ENCODE measurements around the gene CHRNA4. TPM values are rescaled to one million over a fixed set of nuclear protein-coding genes. Genes with fewer than 3 reads are reported as not detected.

The CHRNA4 gene
- total and polyA plus RNA-seq, 9 of the 15 experiments (the other 6 are each of a cell fraction or from before 2014, with no cell fraction given): not detected

- TF ChIP-seq REST (IDR thresholded peaks at IDR 0.05; ENCODE audit: borderline replicate concordance) (no peak), REST (CRISPR knock-in tag; IDR thresholded peaks at IDR 0.05; ENCODE audit: low read depth) (no peak), RBM25 (IDR thresholded peaks at IDR 0.05; ENCODE audit: low read depth, low read length, severe bottlenecking) (no peak)
These were observed 64.4 kb downstream of the CHRNA4 start (continued) for GRCh38 chr20:63296531-63297299.

All from K562 (cell line).